HepG2 (cell line): Measurements from ENCODE around the gene PLD1. TPM values are rescaled to one million over a fixed set of nuclear protein-coding genes. Genes with fewer than 3 reads are reported as not detected.

Source experiments
- ATAC-seq: fragments of 200-7000 bp; cut with Tn5 transposase; 3 replicates; pipeline ENCODE4 v1.9.1; 2020; ENCODE audit warnings: mild to moderate bottlenecking, moderate library complexity
- BruUV-seq: library from RNA; stranded (reverse); fragments of 400-500 nt; replicated peaks from 2 replicates; lab custom pipeline; 2021; lab: Mats Ljungman, UMichigan
- CTCF ChIA-PET: fragments of 300-600 bp; formaldehyde crosslinking; extraction: SDS; loops from one replicate; lab custom pipeline; 2021; ENCODE audit warnings: low total read pairs, inconsistent platforms, low intra/inter-chr PET ratio; lab: Yijun Ruan, JAX
- POLR2A ChIA-PET: fragments of 350-600 bp; sonication (Branson Sonifier 250); formaldehyde crosslinking; loops from one replicate; lab custom pipeline; 2020; ENCODE audit warnings: antibody characterized with exemption, inconsistent platforms; lab: Yijun Ruan, JAX
- DNase-seq: peaks from one replicate; pipeline ENCODE4 v3.0.0-alpha.2; 2015; ENCODE audit warnings: low spot score
- FAIRE-seq: peaks from 3 replicates; lab custom pipeline; 2011; peaks lifted over from hg19 to GRCh38; lab: Jason Lieb, UNC
- H2AFZ ChIP-seq: one replicate; pipeline ENCODE4 v1.6.1; 2011; ENCODE audit warnings: low read length, inconsistent platforms
- H3K27ac ChIP-seq: fragments of 300-600 bp; 3 replicates; pipeline ENCODE4 v1.8.0; 2011; ENCODE audit warnings: mixed run types, mild to moderate bottlenecking, mixed read lengths, low read length, inconsistent platforms; ENCODE audit not compliant: insufficient read depth; ENCODE audit errors: extremely low read length
- H3K27me3 ChIP-seq, 2 experiments: fragments of 200-600 bp in 1 of 2; 2 replicates in 1 of 2; 3 replicates in 1 of 2; pipeline versions ENCODE4 v1.6.0 to v1.8.0; 2011; ENCODE audit warnings: low read length in 2 of 2, mild to moderate bottlenecking in 2 of 2, moderate library complexity in 2 of 2, inconsistent platforms in 1 of 2; ENCODE audit not compliant: insufficient read depth in 2 of 2, control insufficient read depth in 1 of 2
- H3K36me3 ChIP-seq, 2 experiments: fragments of 200-600 bp in 1 of 2; replicated peaks in 1 of 2; 2 replicates in 1 of 2; 3 replicates in 1 of 2; pipeline versions ENCODE4 v1.5.1 to v1.8.0; 2011; ENCODE audit warnings: low read length in 2 of 2, inconsistent platforms in 1 of 2; ENCODE audit not compliant: insufficient read depth in 2 of 2, control insufficient read depth in 1 of 2
- H3K4me1 ChIP-seq: 2 replicates; pipeline ENCODE4 v1.5.1; 2012; ENCODE audit warnings: low read length, inconsistent platforms; ENCODE audit not compliant: insufficient read depth
- H3K4me2 ChIP-seq: 2 replicates; pipeline ENCODE4 v1.6.0; 2011; ENCODE audit warnings: low read depth, low read length, inconsistent platforms
- H3K4me3 ChIP-seq, 3 experiments: fragments of 200-600 bp in 1 of 3; sonication (generic), shearing (Covaris generic) in 1 of 3; replicated peaks in 1 of 3; 2 replicates each; pipeline ENCODE4 v1.5.1; 2011 to 2016; ENCODE audit warnings: low read length in 3 of 3, inconsistent platforms in 2 of 3, low read depth in 2 of 3, mild to moderate bottlenecking in 2 of 3, control low read depth in 1 of 3, mixed read lengths in 1 of 3; ENCODE audit not compliant: insufficient read depth in 1 of 3
- H3K79me2 ChIP-seq: one replicate; pipeline ENCODE4 v1.6.1; 2011; ENCODE audit warnings: low read length, inconsistent platforms; ENCODE audit not compliant: insufficient read depth
- H3K9ac ChIP-seq: 2 replicates; pipeline ENCODE4 v1.6.0; 2011; ENCODE audit warnings: mild to moderate bottlenecking, low read depth, low read length, inconsistent platforms; ENCODE audit not compliant: insufficient read depth
- H3K9me3 ChIP-seq: 2 replicates; pipeline ENCODE4 v1.5.1; 2012; ENCODE audit warnings: mild to moderate bottlenecking, low read length
- H4K20me1 ChIP-seq: 2 replicates; pipeline ENCODE4 v1.6.0; 2011; ENCODE audit warnings: inconsistent platforms, mild to moderate bottlenecking, low read length, moderate library complexity; ENCODE audit not compliant: insufficient read depth
- CC2D1A ChIP-seq: sonication (generic); formaldehyde crosslinking; IDR thresholded peaks from 2 replicates; pipeline ENCODE4 v1.8.1; 2023; ENCODE audit warnings: mild to moderate bottlenecking, missing genetic modification reagents
- CHCHD3 ChIP-seq: sonication (generic); formaldehyde crosslinking; IDR thresholded peaks from 2 replicates; pipeline ENCODE4 v1.8.0; 2022; ENCODE audit warnings: mild to moderate bottlenecking, missing genetic modification reagents, moderate library complexity
- ESRRA ChIP-seq: sonication (generic); formaldehyde crosslinking; IDR thresholded peaks from 2 replicates; pipeline ENCODE4 v1.5.1; 2020; ENCODE audit warnings: mild to moderate bottlenecking, low read depth, missing genetic modification reagents
- KAT2B ChIP-seq: fragments of 150-350 bp; IDR thresholded peaks from 2 replicates; pipeline ENCODE4 v1.6.1; 2014; ENCODE audit warnings: low read depth, low read length, borderline replicate concordance
- MIER2 ChIP-seq: IDR thresholded peaks from 2 replicates; pipeline ENCODE4 v1.6.1; 2016; ENCODE audit warnings: missing biosample characterization, missing genetic modification reagents
- PCBP1 ChIP-seq: fragments of 200-400 bp; formaldehyde crosslinking; IDR thresholded peaks from 2 replicates; pipeline ENCODE4 v1.6.1; 2017; ENCODE audit warnings: mild to moderate bottlenecking, low read depth, low read length, borderline replicate concordance
- RBAK ChIP-seq: sonication (generic); formaldehyde crosslinking; IDR thresholded peaks from 2 replicates; pipeline ENCODE4 v1.5.1; 2020; ENCODE audit warnings: mild to moderate bottlenecking, missing genetic modification reagents
- TEAD3 ChIP-seq: optimal IDR thresholded peaks from 2 replicates; pipeline ENCODE3; 2016; ENCODE audit warnings: borderline replicate concordance
- ZFP36 ChIP-seq: fragments of 150-350 bp; IDR thresholded peaks from 2 replicates; pipeline ENCODE4 v1.6.1; 2018; ENCODE audit warnings: borderline replicate concordance, low read length, low read depth; ENCODE audit not compliant: partially characterized antibody
- ZFX ChIP-seq: sonication (generic); formaldehyde crosslinking; IDR thresholded peaks from 2 replicates; pipeline ENCODE4 v1.4.0; 2020; ENCODE audit warnings: mild to moderate bottlenecking, low read depth, missing genetic modification reagents, moderate library complexity
- ZNF121 ChIP-seq: sonication (generic); formaldehyde crosslinking; IDR thresholded peaks from 2 replicates; pipeline ENCODE4 v1.5.0; 2020; ENCODE audit warnings: mild to moderate bottlenecking, missing genetic modification reagents
- ZNF556 ChIP-seq: sonication (generic); formaldehyde crosslinking; IDR thresholded peaks from 2 replicates; pipeline ENCODE4 v1.4.0; 2020; ENCODE audit warnings: mild to moderate bottlenecking, missing genetic modification reagents, borderline replicate concordance
- ZSCAN30 ChIP-seq: sonication (generic); formaldehyde crosslinking; IDR thresholded peaks from 2 replicates; pipeline ENCODE4 v1.5.0; 2020; ENCODE audit warnings: mild to moderate bottlenecking, missing genetic modification reagents
- ZSCAN9 ChIP-seq: IDR thresholded peaks from 2 replicates; pipeline ENCODE4 v1.6.1; 2016; ENCODE audit warnings: borderline replicate concordance
- WGBS: methylation state at CpG from one replicate; pipeline ENCODE4 v1.1.6; 2017; ENCODE audit warnings: low lambda C conversion rate; 5-methylcytosine and 5-hydroxymethylcytosine counted together
- in situ Hi-C: cut with HindIII; loops from 2 replicates; pipeline ENCODE4 v1.10.0; 2017; ENCODE audit warnings: low pct_unique_long_range_greater_than_20kb; ENCODE audit not compliant: extremely low pct_ligation_motif_present
- intact Hi-C: fragments of 100-400 bp; cut with micrococcal nuclease; formaldehyde crosslinking; loops from one replicate; pipeline ENCODE4 v1.10.0; 2022; ENCODE audit not compliant: unreplicated experiment
- polyA plus RNA-seq, 8 experiments: library from polyadenylated mRNA; depleted of rRNA in 3 of 8; stranded (reverse) in 7 of 8; unstranded in 1 of 8; fragments of >200 nt; fragmentation: Illumina TruSeq in 4 of 8; extraction: Trizol in 4 of 8; gene quantifications; 2 replicates each; pipeline versions ENCODE4 v1.2.1 to v1.2.3, GENCODE V29; 2011 to 2016; ENCODE audit warnings: low read depth in 4 of 8, missing spikeins in 1 of 8, mixed read lengths in 1 of 8; ENCODE audit not compliant: insufficient read depth in 1 of 8
- total RNA-seq, 5 experiments: library from RNA; depleted of rRNA; stranded (reverse); fragments of >200 nt; fragmentation: Illumina TruSeq; extraction: Trizol; gene quantifications; 2 replicates each; pipeline ENCODE4 v1.2.3, GENCODE V29; 2016; ENCODE audit warnings: low read depth in 1 of 5
- TF ChIP-seq, protein P1 (sequence below), 2 experiments: fragments of 450-650 bp in 1 of 2; sonication (generic) in 1 of 2; formaldehyde crosslinking; IDR thresholded peaks; 2 replicates each; pipeline versions ENCODE4 v1.5.0 to v1.8.0; 2020 to 2022; ENCODE audit warnings: mild to moderate bottlenecking in 1 of 2, missing genetic modification reagents in 1 of 2
- TF ChIP-seq, protein P2 (sequence below): sonication (generic); formaldehyde crosslinking; IDR thresholded peaks from 2 replicates; pipeline ENCODE4 v1.4.0; 2020; ENCODE audit warnings: missing genetic modification reagents, borderline replicate concordance
- TF ChIP-seq, protein P3 (sequence below): sonication (generic); formaldehyde crosslinking; IDR thresholded peaks from 2 replicates; pipeline ENCODE4 v1.8.1; 2023; ENCODE audit warnings: mild to moderate bottlenecking, inconsistent platforms, moderate library complexity, missing genetic modification reagents, borderline replicate concordance

The PLD1 gene
- total and polyA plus RNA-seq, 2 of the 13 experiments (the other 11 are each of a cell fraction or from before 2014, with no cell fraction given): 27.1 to 59.4 TPM

DNA sequence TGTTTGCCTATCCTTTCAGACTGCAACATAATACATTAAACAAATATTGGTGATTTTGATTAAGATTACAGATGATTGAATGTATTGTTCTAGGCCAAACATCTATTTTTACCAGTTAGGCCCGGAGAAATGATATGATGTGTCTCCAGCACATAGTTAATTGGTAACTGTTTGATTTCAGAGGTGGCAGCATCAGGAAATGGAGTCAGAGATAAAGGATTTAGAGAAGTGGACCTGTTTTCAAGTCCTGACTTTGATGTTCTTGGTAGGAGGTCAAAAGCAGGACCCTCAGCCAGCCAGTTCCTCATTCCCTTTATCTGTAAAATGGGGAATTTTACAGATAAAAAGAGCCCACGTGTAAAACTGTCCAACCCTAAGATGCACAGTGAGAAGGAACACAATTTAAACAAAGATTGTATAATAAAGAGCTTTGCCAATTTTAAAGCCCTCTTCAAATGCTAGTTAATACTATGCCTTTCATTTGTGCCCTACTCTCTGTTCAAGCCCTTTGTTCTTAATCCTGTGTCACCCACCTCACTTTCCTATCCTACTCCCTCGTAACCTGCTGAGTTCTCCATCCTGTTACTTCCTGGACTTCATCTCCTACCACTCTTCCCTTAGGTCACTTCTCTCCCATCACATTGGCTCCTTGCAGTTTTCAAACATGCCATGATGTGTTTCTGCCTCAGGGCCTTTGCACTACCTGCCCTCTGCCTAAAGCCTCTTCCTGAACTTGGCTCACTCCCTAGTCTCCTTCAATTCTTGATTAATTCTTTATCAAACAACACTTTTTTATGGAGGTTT is 35.4 kb upstream of the PLD1 start:
- Histone ChIP-seq H2AFZ (no peak overlapping the region), H3K27ac (peak overlapping the region; percentile 100), H3K9me3 (no peaks in the 10 kb centered on the region), H3K4me2 (peak overlapping the region; percentile 10), H3K36me3 (no peaks in the 10 kb centered on the region), H3K9ac (no peak overlapping the region), H3K4me3 (peak overlapping the region in 1 of 3 experiments; percentile 9; a peak in 1 of 6 replicates), H4K20me1 (no peaks in the 10 kb centered on the region), H3K27me3 (no peaks in the 10 kb centered on the region), H3K79me2 (peaks cover 16% of the 10 kb centered on the region), H3K4me1 (peaks cover 89% of the 10 kb centered on the region)
- intact Hi-C loops (loop anchor here (10.0 kb wide), 1 partner anchor 109 kb away; no protein-coding TSS in a partner anchor), in situ Hi-C loops (loop anchor here (10.0 kb wide), 1 partner anchor 189 kb away; the partner anchor contains the start of gene FNDC3B)
- FAIRE-seq (no peak), ATAC-seq (no peak), DNase-seq (peak; percentile 91)
- BruUV-seq: no TSS peak
- CTCF ChIA-PET: no interaction called here
- WGBS: 18% methylated on average over 3 of the region's 3 CpGs
- POLR2A ChIA-PET: no interaction called here
- no peak for TF ChIP-seq CHCHD3 (CRISPR knock-in tag)
- TF ChIP-seq, protein P1, sequence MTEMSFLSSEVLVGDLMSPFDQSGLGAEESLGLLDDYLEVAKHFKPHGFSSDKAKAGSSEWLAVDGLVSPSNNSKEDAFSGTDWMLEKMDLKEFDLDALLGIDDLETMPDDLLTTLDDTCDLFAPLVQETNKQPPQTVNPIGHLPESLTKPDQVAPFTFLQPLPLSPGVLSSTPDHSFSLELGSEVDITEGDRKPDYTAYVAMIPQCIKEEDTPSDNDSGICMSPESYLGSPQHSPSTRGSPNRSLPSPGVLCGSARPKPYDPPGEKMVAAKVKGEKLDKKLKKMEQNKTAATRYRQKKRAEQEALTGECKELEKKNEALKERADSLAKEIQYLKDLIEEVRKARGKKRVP (CRISPR knock-in tag; IDR thresholded peaks at IDR 0.05): no peak
- TF ChIP-seq ZFP36: no peak
- TF ChIP-seq ZNF121 (CRISPR knock-in tag): peak; percentile 36; the same call in 1 of the 2 replicates
- TF ChIP-seq ZSCAN9 (CRISPR knock-in tag): no peak
- TF ChIP-seq ZSCAN30: no peak
- TF ChIP-seq ESRRA: 0 out of 2 replicates have a peak, but pooled peaks have one; percentile 27
- no peak for TF ChIP-seq PCBP1
- TF ChIP-seq, protein P2, sequence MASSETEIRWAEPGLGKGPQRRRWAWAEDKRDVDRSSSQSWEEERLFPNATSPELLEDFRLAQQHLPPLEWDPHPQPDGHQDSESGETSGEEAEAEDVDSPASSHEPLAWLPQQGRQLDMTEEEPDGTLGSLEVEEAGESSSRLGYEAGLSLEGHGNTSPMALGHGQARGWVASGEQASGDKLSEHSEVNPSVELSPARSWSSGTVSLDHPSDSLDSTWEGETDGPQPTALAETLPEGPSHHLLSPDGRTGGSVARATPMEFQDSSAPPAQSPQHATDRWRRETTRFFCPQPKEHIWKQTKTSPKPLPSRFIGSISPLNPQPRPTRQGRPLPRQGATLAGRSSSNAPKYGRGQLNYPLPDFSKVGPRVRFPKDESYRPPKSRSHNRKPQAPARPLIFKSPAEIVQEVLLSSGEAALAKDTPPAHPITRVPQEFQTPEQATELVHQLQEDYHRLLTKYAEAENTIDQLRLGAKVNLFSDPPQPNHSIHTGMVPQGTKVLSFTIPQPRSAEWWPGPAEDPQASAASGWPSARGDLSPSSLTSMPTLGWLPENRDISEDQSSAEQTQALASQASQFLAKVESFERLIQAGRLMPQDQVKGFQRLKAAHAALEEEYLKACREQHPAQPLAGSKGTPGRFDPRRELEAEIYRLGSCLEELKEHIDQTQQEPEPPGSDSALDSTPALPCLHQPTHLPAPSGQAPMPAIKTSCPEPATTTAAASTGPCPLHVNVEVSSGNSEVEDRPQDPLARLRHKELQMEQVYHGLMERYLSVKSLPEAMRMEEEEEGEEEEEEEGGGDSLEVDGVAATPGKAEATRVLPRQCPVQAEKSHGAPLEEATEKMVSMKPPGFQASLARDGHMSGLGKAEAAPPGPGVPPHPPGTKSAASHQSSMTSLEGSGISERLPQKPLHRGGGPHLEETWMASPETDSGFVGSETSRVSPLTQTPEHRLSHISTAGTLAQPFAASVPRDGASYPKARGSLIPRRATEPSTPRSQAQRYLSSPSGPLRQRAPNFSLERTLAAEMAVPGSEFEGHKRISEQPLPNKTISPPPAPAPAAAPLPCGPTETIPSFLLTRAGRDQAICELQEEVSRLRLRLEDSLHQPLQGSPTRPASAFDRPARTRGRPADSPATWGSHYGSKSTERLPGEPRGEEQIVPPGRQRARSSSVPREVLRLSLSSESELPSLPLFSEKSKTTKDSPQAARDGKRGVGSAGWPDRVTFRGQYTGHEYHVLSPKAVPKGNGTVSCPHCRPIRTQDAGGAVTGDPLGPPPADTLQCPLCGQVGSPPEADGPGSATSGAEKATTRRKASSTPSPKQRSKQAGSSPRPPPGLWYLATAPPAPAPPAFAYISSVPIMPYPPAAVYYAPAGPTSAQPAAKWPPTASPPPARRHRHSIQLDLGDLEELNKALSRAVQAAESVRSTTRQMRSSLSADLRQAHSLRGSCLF (CRISPR knock-in tag): no peak
- TF ChIP-seq, protein P3, sequence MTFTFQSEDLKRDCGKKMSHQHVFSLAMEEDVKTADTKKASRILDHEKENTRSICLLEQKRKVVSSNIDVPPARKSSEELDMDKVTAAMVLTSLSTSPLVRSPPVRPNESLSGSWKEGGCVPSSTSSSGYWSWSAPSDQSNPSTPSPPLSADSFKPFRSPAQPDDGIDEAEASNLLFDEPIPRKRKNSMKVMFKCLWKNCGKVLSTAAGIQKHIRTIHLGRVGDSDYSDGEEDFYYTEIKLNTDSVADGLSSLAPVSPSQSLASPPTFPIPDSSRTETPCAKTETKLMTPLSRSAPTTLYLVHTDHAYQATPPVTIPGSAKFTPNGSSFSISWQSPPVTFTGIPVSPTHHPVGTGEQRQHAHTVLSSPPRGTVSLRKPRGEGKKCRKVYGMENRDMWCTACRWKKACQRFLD (CRISPR knock-in tag): no peak
- TF ChIP-seq MIER2 (CRISPR knock-in tag): no peak
- TF ChIP-seq ZNF556 (CRISPR knock-in tag): no peak
- peak; percentile 14 for TF ChIP-seq TEAD3 (CRISPR knock-in tag)
- TF ChIP-seq CC2D1A (CRISPR knock-in tag): no peak
- TF ChIP-seq RBAK (CRISPR knock-in tag): no peak
- no peak; the same call in 1 of the 2 replicates for TF ChIP-seq ZFX
- TF ChIP-seq KAT2B: no peak
